BJ (cell line): ENCODE data around the gene EPS8. TPM values are rescaled to one million over a fixed set of nuclear protein-coding genes. Genes with fewer than 3 reads are reported as not detected.
A peak's percentile ranks its signal among the peaks of the same experiment; 100 is the strongest.

Experiments used
- CTCF ChIA-PET: fragments of 350-600 bp; formaldehyde crosslinking; extraction: SDS; loops from one replicate; lab custom pipeline; 2021; ENCODE audit warnings: antibody characterized with exemption, inconsistent platforms; lab: Yijun Ruan, JAX
- POLR2A ChIA-PET: fragments of 300-600 bp; sonication (Branson Sonifier 250); formaldehyde crosslinking; extraction: SDS; loops from one replicate; lab custom pipeline; 2021; ENCODE audit warnings: antibody characterized with exemption; lab: Charles Lee
- DNase-seq: peaks from one replicate; pipeline ENCODE4 v3.0.0-alpha.2; 2011; ENCODE audit warnings: low read depth
- H3K27me3 ChIP-seq: 2 replicates; pipeline ENCODE4 v1.6.0; 2011; ENCODE audit warnings: low read length; ENCODE audit not compliant: control insufficient read depth, insufficient read depth
- H3K36me3 ChIP-seq: 2 replicates; pipeline ENCODE4 v1.5.1; 2011; ENCODE audit warnings: low read length; ENCODE audit not compliant: control insufficient read depth, insufficient read depth
- H3K4me3 ChIP-seq: 2 replicates; pipeline ENCODE4 v1.5.1; 2011; ENCODE audit warnings: low read depth, mild to moderate bottlenecking, control low read depth, low read length
- CTCF ChIP-seq: IDR thresholded peaks from 2 replicates; pipeline ENCODE4 v1.5.1; 2011; ENCODE audit warnings: low read depth, mild to moderate bottlenecking, control low read depth, inconsistent platforms, low read length, moderate library complexity; ENCODE audit not compliant: insufficient read depth
- polyA plus RNA-seq: library from polyadenylated mRNA; depleted of rRNA; stranded (reverse); fragments of >200 nt; gene quantifications from 2 replicates; pipeline ENCODE4 v1.2.3, GENCODE V29; 2011

The EPS8 gene
- polyA plus RNA-seq, 1 experiment = 118 TPM

GRCh38 chr12:15600223-15600935 lies 188.8 kb downstream of the EPS8 start:
- Histone ChIP-seq H3K36me3 (no peaks in the 10 kb centered on the region), H3K4me3 (no peak overlapping the region), H3K27me3 (no peaks in the 10 kb centered on the region)
- CTCF ChIA-PET = no interaction called here
- POLR2A ChIA-PET = no interaction called here
- no peak for TF ChIP-seq CTCF
- DNase-seq = no peak

DNA sequence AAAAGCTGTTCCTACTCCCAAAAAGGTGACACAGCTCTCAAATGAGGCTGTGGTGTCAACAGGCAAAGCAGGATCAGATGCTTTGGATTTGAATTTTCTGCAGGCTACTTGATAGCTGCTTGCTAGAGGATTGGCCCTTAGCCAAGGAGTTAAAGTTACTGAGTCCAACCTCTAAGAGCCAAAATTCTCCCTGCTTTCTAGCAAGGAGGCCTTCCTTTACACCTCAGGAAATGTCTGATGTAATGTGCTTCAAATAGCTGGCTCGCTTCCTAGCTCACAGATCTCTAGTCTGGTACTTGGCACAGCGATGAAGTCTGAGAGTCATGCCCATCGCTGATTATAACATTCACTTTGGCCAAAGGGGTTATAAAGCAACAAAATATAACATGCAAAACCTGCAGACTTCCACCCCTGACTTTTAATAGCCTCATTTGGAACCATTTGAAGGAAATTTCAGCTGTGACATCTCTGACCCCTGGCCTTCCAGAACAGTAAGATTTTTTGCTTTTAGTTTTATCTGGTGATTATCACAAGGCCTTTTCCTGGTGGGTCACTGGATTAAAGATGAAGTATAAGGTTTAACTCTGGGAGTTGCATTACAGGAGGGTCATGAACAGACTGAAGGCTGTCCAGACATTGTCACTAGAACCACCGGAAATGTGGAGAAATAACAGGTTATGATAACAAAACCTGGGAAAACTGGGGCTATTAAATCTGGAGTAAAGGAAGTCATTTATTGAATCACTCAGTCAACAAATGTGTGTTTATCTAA lies 189.7 kb downstream of the EPS8 start:
- DNase-seq = no peak
- no peak for TF ChIP-seq CTCF
- no peak overlapping the region for H3K4me3 ChIP-seq
- H3K27me3 ChIP-seq = no peaks in the 10 kb centered on the region
- ChIA-PET CTCF (interaction anchor here (1.0 kb wide), 1 partner anchor 256 kb away, joined by 4 read pairs; no protein-coding TSS in a partner anchor), POLR2A (no interaction called here)
- H3K36me3 ChIP-seq = no peaks in the 10 kb centered on the region

GRCh38 chr12:15597125-15597830 lies 191.9 kb downstream of the EPS8 start:
- no peak for DNase-seq
- Histone ChIP-seq H3K27me3 (no peaks in the 10 kb centered on the region), H3K4me3 (no peak overlapping the region), H3K36me3 (no peaks in the 10 kb centered on the region)
- ChIA-PET POLR2A (no interaction called here), CTCF (interaction anchor here (0.5 to 1.5 kb wide), 4 partner anchors 10 to 328 kb away, joined by 3 to 4 read pairs (median 3); no protein-coding TSS in a partner anchor)
- no peak for TF ChIP-seq CTCF

- H3K27me3 ChIP-seq = no peaks in the 10 kb centered on the region
- H3K36me3 ChIP-seq = no peaks in the 10 kb centered on the region
- no peak overlapping the region for H3K4me3 ChIP-seq
- ChIA-PET CTCF (no interaction called here), POLR2A (no interaction called here)
- no peak for DNase-seq
- TF ChIP-seq CTCF = no peak
Observed at GRCh38 chr12:15596174-15596573, 193.0 kb downstream of the EPS8 start.

DNA sequence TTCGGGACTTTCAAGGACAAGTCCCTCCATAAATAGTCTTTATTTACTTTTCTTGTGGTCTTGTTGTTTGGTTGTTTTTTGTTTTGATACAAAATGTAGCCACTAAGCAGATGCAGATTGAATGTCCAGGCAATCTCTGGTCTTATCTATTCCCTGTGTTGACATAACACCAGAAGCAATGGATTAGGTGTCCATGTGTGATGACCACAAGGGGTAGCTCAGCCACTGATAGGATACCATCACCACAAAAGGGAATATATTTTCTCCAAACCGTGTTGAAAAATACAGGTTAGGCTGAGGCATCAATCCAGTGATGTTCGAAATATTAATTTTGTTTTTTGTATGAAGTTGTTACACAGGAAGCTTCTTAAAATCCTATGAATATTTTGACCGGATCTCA lies 196.3 kb downstream of the EPS8 start:
- H3K36me3 ChIP-seq = no peaks in the 10 kb centered on the region
- CTCF ChIA-PET = interaction anchor here (1.1 to 14.2 kb wide), 3 partner anchors 188 to 263 kb away, joined by 3 to 204 read pairs (median 24); no protein-coding TSS in a partner anchor
- no peaks in the 10 kb centered on the region for H3K27me3 ChIP-seq
- POLR2A ChIA-PET = no interaction called here
- DNase-seq = no peak
- peak; percentile 15; the same call in 1 of the 2 replicates for TF ChIP-seq CTCF
- H3K4me3 ChIP-seq = no peak overlapping the region
